MM.1S (cell line): ENCODE results near the gene PRSS12.

Experiments used
- DNase-seq: peaks from one replicate; pipeline ENCODE4 v3.0.0-alpha.2; 2015
- H2AFZ ChIP-seq: fragments of 300-600 bp; sonication (generic); 2 replicates; pipeline ENCODE4 v1.6.0; 2016; ENCODE audit warnings: antibody characterized with exemption, low read length
- H3F3A ChIP-seq: fragments of 300-600 bp; sonication (generic); 2 replicates; pipeline ENCODE4 v1.6.1; 2016; ENCODE audit warnings: mild to moderate bottlenecking, antibody characterized with exemption, low read length, moderate library complexity, mixed read lengths; ENCODE audit not compliant: insufficient read depth
- H3K27ac ChIP-seq: fragments of 300-600 bp; sonication (generic); 2 replicates; pipeline ENCODE4 v1.5.1; 2016; ENCODE audit warnings: mild to moderate bottlenecking, low read length
- H3K27me3 ChIP-seq: fragments of 300-600 bp; sonication (generic); replicated peaks from 2 replicates; pipeline ENCODE4 v1.6.0; 2016; ENCODE audit warnings: low read length; ENCODE audit not compliant: insufficient read depth
- H3K36me3 ChIP-seq: fragments of 300-600 bp; sonication (generic); replicated peaks from 2 replicates; pipeline ENCODE4 v1.6.1; 2016; ENCODE audit warnings: mild to moderate bottlenecking, low read length, mixed read lengths; ENCODE audit not compliant: insufficient read depth
- H3K4me1 ChIP-seq: fragments of 300-600 bp; sonication (generic); 2 replicates; pipeline ENCODE4 v1.6.1; 2016; ENCODE audit warnings: low read length, mixed read lengths
- H3K4me2 ChIP-seq: fragments of 300-600 bp; sonication (generic); 2 replicates; pipeline ENCODE4 v1.6.0; 2016; ENCODE audit warnings: low read depth, low read length
- H3K4me3 ChIP-seq: fragments of 300-600 bp; sonication (generic); 2 replicates; pipeline ENCODE4 v1.5.1; 2016; ENCODE audit warnings: low read length, mixed read lengths
- H3K79me2 ChIP-seq: fragments of 300-600 bp; sonication (generic); 2 replicates; pipeline ENCODE4 v1.6.1; 2016; ENCODE audit warnings: mixed run types, low read length, mixed read lengths
- H3K9ac ChIP-seq: fragments of 300-600 bp; sonication (generic); 2 replicates; pipeline ENCODE4 v1.6.1; 2016; ENCODE audit warnings: low read length, mixed read lengths
- H3K9me2 ChIP-seq: fragments of 300-600 bp; sonication (generic); replicated peaks from 2 replicates; pipeline ENCODE4 v1.6.1; 2016; ENCODE audit warnings: mild to moderate bottlenecking, low read length, mixed read lengths; ENCODE audit not compliant: insufficient read depth
- H3K9me3 ChIP-seq: fragments of 300-600 bp; sonication (generic); replicated peaks from 2 replicates; pipeline ENCODE4 v1.6.1; 2016; ENCODE audit warnings: mild to moderate bottlenecking, low read length, mixed read lengths; ENCODE audit not compliant: insufficient read depth
- H4K20me1 ChIP-seq: fragments of 300-600 bp; sonication (generic); 2 replicates; pipeline ENCODE4 v1.6.1; 2016; ENCODE audit warnings: mild to moderate bottlenecking, low read length, moderate library complexity, mixed read lengths; ENCODE audit not compliant: insufficient read depth
- CTCF ChIP-seq: fragments of 300-600 bp; sonication (generic); IDR thresholded peaks from 2 replicates; pipeline ENCODE4 v1.5.1; 2016; ENCODE audit warnings: antibody characterized with exemption, low read length, mixed read lengths
- EZH2 ChIP-seq: fragments of 300-600 bp; sonication (generic); optimal IDR thresholded peaks from 2 replicates; pipeline ENCODE3; 2017; ENCODE audit warnings: low read depth, mild to moderate bottlenecking, antibody characterized with exemption, low read length, mixed read lengths
- EZH2phosphoT487 ChIP-seq: fragments of 300-600 bp; sonication (generic); IDR thresholded peaks from 2 replicates; pipeline ENCODE4 v1.6.1; 2018; ENCODE audit warnings: antibody characterized with exemption, low read length

PRSS12 gene

GRCh38 chr4:118322831-118323502 is 29.8 kb downstream of the PRSS12 start:
- H3K27ac ChIP-seq = no peak overlapping the region
- H3K79me2 ChIP-seq = no peaks in the 10 kb centered on the region
- no peaks in the 10 kb centered on the region for H4K20me1 ChIP-seq
- no peaks in the 10 kb centered on the region for H3K36me3 ChIP-seq
- no peak for DNase-seq
- H3K4me1 ChIP-seq = no peaks in the 10 kb centered on the region
- no peaks in the 10 kb centered on the region for H3K27me3 ChIP-seq
- H3F3A ChIP-seq = no peaks in the 10 kb centered on the region
- no peak overlapping the region for H3K4me2 ChIP-seq
- no peaks in the 10 kb centered on the region for H3K9me2 ChIP-seq
- no peak overlapping the region for H2AFZ ChIP-seq
- H3K9me3 ChIP-seq = no peaks in the 10 kb centered on the region
- no peak overlapping the region for H3K9ac ChIP-seq
- TF ChIP-seq EZH2phosphoT487 (no peak), EZH2 (no peak), CTCF (no peak)
- H3K4me3 ChIP-seq = no peak overlapping the region

DNA sequence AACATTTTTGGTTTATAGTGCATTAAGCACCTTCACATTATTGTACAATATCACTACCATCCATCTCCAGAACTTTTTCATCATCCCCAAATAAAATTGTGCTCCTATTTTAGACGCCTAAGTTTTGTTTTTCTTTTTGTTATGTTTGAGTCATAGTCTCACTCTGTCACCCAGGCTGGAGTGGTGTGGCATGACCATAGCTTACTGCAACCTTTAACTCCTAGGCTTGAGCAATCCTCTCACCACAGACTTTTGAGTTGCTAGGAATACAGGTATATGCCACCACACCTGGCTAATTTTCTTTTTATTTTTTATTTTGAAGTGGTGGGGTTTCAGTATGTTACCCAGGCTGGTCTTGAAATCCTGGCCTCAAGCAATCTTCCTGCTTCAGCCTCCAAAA is 33.9 kb downstream of the PRSS12 start:
- H3K4me1 ChIP-seq = no peaks in the 10 kb centered on the region
- no peaks in the 10 kb centered on the region for H3K9me2 ChIP-seq
- no peaks in the 10 kb centered on the region for H3K79me2 ChIP-seq
- no peak overlapping the region for H2AFZ ChIP-seq
- no peak overlapping the region for H3K27ac ChIP-seq
- no peak overlapping the region for H3K9ac ChIP-seq
- TF ChIP-seq CTCF (no peak), EZH2phosphoT487 (no peak), EZH2 (no peak)
- no peaks in the 10 kb centered on the region for H3F3A ChIP-seq
- no peak overlapping the region for H3K4me3 ChIP-seq
- H3K36me3 ChIP-seq = no peaks in the 10 kb centered on the region
- H3K9me3 ChIP-seq = no peaks in the 10 kb centered on the region
- H3K27me3 ChIP-seq = no peaks in the 10 kb centered on the region
- DNase-seq = no peak
- H4K20me1 ChIP-seq = no peaks in the 10 kb centered on the region
- H3K4me2 ChIP-seq = no peak overlapping the region

DNA sequence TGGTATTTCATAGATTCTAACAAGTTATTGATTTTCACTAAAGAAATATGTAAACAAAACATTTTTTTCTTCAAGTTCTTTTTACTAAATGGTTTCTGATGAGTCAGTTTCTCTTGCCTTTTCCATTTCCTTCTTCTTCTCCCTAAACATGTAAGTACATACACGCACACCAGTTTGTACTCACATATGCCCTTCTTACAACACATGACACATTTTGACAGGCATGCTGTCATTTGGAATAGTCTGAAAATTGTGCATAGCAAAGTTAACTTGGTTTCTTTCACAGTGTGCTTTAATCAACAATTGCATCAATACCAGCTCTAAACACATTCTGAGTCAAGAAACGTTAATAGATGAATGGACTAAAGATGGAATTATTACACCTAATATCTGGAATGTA is 35.1 kb downstream of the PRSS12 start:
- Histone ChIP-seq H3K4me2 (no peak overlapping the region), H3K27me3 (no peaks in the 10 kb centered on the region), H3K9me2 (no peaks in the 10 kb centered on the region), H3K27ac (no peak overlapping the region), H3K36me3 (no peaks in the 10 kb centered on the region), H4K20me1 (no peaks in the 10 kb centered on the region), H3K4me3 (no peak overlapping the region), H3K9ac (no peak overlapping the region), H3K4me1 (no peaks in the 10 kb centered on the region), H2AFZ (no peak overlapping the region), H3K79me2 (no peaks in the 10 kb centered on the region), H3K9me3 (no peaks in the 10 kb centered on the region), H3F3A (no peaks in the 10 kb centered on the region)
- no peak for DNase-seq
- no peak for TF ChIP-seq CTCF
